Right kidney (tissue), 9 donors: ENCODE data around the gene ZNF263.

Source experiments
- DNase-seq: peaks from one replicate; pipeline ENCODE4 v3.0.0-alpha.2; 2016
- long read RNA-seq, 8 donors: transcript quantifications; one replicate each; lab custom pipeline, GENCODE V29; 2026

The ZNF263 gene
- long read RNA-seq, donor 1, partial matches to known transcripts: 0 of 2 reads
- long read RNA-seq, donor 1, other reads (novel, unspliced or antisense): 0 of 2 reads
- long read RNA-seq, donor 2, partial matches to known transcripts: 0 of 1 reads
- long read RNA-seq, donor 2, other reads (novel, unspliced or antisense): 0 of 1 reads
- long read RNA-seq, donor 3, partial matches to known transcripts: 0 of 4 reads
- long read RNA-seq, donor 3, other reads (novel, unspliced or antisense): 0 of 4 reads
- long read RNA-seq, donor 4, partial matches to known transcripts: 0 of 4 reads
- long read RNA-seq, donor 4, other reads (novel, unspliced or antisense): 0 of 4 reads
- long read RNA-seq, donor 5, partial matches to known transcripts: 0 of 5 reads
- long read RNA-seq, donor 5, other reads (novel, unspliced or antisense): 0 of 5 reads
- long read RNA-seq, donor 6, partial matches to known transcripts: 0 of 2 reads
- long read RNA-seq, donor 6, other reads (novel, unspliced or antisense): 0 of 2 reads
- long read RNA-seq, donor 7: 0 reads
- long read RNA-seq, donor 8, partial matches to known transcripts: 0 of 11 reads
- long read RNA-seq, donor 8, other reads (novel, unspliced or antisense): 0 of 11 reads

DNA sequence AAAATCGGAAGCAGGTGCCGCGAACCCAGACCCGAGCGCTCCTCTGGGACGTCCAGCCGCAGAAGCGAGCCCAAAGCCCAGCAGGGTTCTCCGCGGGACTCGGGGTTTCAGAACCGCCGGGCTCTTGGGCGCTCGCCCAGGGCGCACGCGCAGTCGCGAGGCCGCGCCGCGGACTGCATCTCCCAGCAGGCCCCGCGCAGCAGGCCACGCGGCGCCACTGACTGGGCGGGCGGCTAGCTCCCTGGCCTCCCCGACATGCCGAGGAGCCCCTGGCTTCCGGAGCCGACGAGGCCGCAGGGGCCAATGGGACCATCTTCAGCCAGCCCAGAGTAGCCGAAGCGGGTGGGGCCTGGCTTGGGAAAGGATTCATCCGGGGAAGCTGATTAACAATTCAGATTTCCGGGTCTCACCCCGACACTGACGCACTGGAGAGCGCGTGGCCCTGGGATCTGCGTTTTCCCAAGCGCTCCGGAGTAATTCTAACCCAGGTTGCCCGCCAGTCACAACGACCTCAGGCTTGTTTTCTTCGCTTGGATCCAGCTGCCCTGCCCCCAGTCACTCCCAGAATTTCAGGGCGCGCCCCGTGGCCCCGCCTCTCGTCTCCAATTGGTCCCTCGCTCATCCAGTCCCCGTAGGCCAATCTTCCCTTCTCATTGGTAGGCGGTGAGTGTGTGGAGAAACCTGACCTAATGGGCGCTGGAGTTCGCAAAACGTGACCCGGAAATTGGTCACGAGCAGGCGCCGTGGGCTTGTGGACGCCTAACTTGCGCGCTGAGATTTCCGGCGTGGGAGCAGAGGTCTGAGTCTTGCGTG, at the start of gene ZNF263:
Gene ZNF263, plus strand, starts transcription at position 762 of the 813 bp plus-strand sequence. CDS start 328 bp downstream, outside the sequence.
- DNase-seq: peak; percentile 99

DNA sequence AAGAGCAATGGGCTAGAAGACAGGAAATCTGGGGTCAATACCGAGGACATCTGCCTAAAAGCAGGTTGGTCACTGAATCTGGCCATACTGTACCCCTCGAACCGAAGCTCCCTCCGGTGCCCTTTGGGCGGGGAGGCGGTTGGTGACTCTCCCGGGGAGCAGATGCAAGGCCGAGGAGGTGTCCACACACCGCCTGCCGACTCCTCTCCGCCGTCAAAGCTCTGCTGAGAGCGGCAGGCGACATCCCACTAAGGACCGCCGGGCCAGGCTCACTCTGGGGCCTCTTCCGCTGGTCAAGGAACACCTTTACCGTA, 48.8 kb upstream of the ZNF263 start:
- DNase-seq: no peak

DNA sequence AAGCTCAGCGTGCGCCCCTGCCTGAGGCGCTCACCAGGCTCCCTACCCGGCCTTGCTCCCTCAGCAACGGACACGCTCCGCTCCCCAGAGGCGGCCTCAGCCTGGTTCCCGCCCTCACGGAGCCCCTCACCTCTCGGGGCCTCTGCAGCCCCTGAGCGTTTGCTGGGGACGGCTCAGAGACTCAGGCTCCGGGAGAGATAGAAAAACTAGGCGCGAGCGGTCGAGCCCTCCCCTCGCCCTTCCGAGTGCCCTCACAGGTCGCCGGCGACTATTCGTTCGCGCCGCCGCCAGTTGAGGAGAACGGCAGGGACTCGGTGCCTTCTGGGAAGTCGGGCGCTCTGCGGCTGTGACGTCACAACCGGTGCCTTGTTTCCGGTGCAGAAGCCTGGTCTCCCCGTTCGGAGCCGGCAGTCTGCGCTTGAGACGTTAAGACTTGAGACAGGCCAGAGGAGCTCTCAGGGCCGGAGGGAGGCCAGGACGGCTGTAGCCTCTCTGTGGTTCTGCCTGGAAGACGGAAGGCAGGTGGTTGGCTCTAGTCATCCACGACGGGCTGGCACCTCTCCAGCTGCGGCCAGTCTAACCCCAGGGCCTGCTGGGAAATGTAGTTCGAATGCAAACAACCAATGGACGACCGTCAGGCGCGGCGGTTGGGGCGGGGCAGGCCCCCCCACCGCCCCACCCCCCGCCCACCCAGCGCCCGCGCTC, 48.3 kb upstream of the ZNF263 start, which contains the start of gene ZNF200:
Gene ZNF200, minus strand, starts transcription at position 302 of the 705 bp plus-strand sequence. CDS start 1,403 bp downstream, outside the sequence.
- peak; percentile 98 for DNase-seq

DNA sequence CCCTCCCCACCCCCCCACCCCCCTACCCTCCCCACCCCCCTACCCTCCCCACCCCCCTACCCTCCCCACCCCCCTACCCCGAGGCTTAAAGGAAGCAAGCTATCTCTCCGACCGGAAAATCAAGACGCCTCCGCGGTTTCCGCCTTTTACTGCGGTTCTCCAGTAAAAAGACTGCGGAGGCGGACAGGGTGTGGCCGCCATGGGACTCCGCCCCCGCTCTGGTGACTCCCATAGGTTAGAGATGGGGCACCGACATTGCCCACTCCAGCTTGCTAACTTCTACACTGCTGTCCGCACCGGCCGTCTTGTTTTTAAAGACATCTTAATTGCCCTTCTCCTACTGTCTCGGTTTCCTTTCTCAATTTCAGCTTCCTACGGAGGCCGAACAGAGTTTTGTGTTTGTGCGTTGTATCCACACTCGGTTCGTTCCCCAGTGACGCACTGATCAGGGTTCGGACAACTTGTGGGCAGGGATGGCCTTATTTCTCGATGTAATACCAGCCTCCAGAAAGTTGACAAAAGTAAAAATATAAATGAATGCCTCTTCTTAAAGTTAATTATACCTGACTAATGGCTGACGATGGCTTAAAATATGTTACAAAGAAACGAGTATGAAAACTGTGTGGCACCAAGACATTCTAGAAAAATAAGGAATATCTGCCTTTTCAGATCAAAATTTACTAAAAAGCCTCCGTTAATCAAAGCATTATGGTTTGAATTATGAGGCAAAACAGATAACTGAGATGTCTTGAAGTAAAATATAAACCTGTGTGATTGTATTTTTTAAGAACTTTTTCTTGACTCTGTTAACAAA, 47.2 kb upstream of the ZNF263 start:
- no peak for DNase-seq

DNA sequence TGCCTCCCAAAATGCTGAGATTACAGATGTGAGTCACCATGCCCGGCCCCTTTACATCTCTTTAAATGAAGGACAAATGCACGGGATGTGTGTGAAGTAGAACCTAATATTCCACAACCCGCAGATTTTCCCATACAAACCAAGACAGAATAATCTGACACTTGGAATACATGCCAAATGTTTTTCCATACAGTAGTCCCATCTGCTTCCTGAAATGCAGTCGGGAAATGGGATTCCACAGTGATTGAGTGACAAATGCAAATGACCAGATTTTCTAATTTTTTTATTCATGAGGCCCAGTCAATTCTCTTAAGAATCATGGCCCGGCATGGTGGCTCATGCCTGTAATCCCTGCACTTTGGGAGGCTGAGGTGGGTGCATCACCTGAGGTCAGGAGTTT, 41.5 kb upstream of the ZNF263 start:
- no peak for DNase-seq

DNA sequence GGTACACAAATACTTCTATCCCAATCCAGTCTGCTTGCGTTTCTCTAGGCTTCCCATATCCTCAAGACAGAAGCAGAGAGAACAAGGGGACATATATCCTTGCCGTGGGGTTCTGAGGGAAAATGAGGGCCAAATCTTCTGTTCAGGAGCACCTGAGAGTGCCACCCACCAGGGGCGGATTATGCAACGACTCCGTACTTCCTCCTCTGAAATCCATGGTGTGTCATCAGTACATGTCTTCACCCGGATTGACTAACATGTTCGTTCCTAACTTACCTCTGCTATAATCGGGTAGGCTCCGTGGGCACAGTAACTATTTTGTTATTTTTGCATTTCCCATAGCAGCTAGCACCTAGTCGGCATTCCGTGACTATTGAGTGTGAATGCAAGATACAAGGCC, 40.6 kb upstream of the ZNF263 start:
- DNase-seq: no peak

DNA sequence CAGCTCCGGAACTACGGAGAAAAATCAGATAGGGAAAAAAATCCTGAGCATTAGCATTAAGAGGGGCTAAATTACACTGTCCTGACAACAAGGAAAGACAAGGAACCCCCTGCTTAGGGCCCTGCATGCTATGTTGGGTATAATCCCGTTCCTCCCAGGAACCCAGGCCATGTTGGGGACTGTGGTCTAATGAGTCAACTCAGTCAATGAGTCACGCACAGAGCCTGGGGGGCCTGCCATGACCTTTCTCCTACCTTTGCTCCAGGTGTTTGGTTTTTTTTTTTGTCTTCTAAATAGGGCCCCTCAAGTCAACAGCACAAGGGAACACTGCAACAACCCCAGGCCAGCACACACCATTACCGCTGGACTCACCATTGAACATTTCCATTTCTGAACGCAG, 39.4 kb upstream of the ZNF263 start:
- no peak for DNase-seq

DNA sequence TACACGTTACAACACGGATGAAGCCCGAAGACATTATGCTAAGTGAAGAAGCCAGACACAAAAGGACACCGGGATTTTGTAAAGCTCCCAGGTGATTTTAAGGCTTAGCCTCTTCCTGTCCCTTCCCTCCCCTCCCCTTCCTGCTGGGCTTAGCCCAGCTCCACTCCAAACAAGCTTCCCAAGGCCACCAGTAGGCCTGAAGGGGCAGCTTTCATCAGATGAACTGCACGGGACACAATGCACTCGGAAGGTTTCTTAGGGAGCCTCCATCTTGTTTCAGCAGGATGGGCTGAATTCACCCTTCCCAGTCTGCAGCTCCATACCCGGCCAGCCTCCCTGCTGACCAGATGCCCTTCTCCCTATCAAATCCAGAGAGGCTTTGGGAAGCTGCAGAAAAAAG, 37.3 kb upstream of the ZNF263 start:
- no peak for DNase-seq

DNA sequence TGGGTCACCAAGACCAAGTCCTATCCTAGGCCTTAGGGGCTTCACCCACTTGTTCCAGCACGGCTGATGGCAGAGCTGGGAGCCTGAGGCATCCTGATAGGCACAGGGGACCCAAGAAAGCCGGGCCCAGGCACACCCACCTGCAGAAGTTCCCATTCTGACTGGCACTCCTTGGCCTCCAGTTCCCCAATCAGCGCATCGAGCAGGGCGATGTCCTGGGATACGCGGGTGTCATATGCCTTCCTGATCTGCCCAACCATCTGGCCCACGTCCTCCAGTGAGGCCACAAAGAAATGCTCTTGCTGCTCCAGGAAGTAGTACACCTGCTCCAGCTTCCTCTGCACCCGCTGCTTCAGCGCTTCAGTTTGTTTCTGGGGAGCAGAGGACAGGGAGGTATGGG, 36.4 kb upstream of the ZNF263 start:
- no peak for DNase-seq

DNA sequence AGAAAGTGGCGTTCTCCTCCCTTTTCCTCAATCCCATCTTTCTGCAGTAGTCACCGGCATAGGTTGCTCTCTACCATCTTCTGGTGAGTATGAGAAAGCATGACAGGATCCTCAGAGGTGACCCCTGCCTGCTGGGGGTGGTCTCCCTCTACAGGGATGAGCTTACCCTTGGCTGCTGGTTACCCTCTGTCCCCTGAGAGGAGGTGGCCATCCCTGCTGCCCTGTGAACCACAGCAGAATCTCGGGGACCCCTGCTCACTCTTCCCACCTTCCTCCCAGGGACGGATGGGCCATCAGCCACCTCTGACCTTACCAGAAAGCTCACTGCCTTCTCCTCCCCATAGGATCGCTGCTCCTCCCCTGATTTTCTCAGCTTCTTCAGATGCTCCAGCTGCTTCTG, 34.7 kb upstream of the ZNF263 start:
- DNase-seq: no peak

DNA sequence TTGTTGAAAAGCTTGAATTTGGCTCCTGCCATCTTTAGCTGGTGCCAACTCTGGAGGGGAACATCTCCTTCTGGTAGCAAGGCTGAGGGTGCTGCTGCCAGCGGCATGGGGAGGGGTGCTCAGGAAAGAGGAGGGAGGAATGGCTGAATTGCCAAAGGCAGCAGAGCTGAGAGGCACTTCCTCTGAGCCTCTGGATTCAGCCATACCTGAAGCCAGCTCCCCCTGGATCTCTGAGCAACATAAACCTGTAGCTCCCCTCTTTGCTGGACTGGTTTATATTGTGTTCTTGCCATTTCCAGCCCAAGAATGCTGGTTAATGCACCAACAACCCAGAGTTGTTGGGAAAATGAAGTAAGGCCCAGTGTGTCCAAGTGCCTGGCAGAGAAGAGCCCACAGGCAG, 34.3 kb upstream of the ZNF263 start:
- DNase-seq: no peak

DNA sequence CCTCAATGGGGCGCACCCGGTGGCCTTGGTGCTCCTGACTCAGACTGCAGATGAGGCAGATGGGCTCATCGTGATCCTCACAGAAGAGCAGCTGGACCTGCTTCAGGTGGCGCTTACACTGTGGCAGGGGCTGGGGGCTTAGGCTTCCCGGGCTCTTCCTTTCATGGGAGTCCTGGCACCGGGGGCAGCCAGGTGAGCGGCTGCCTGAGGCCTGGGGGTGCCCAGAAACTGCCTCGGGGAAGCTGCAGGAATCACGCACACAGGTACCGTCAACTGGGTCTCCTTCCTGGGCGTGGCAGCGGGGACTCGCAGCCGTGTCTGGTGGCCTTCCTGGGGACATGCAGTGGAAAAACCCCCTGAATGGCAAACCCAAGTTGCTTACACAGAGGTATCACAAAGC, 33.8 kb upstream of the ZNF263 start:
- no peak for DNase-seq

DNA sequence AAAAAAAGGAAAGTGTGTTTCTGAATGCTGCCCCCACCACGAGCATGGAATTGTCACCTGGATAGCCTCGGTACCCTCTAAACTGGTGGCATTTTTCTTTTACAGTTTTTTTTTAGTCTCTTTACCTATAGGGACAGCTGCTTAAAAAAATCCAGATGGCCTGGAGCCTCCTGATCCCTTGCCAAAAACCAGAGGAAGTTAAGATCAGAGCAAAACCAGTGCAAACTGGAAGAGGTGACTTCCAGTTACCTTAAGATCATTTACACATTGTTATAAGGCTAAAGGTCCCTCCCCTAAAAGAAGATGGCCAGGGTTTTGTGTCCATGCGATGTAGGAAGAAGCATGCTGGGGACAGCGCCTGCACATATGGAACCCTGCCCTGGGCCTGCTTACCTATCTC, 30.3 kb upstream of the ZNF263 start:
- DNase-seq: no peak

DNA sequence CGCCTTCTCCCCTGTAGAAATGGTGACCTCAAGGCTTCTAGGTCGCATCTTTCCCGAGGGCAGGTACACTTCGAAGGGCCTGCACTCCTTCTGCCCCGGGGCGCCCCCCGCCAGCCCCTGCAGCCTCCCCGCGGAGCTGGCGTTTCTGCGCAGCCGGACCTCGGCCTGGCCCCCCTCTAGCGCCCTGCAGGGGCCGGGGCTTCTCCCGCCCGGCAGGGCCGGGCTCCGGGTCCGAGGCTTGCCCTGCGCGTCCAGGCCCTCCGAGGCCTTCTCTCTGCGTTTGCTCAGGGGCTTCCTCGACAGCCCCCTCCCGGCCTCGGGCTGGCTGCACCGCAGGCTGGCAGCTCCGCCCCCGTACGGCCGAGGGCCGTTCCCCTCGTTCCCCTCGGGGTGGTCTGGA, 29.0 kb upstream of the ZNF263 start:
- DNase-seq: no peak

DNA sequence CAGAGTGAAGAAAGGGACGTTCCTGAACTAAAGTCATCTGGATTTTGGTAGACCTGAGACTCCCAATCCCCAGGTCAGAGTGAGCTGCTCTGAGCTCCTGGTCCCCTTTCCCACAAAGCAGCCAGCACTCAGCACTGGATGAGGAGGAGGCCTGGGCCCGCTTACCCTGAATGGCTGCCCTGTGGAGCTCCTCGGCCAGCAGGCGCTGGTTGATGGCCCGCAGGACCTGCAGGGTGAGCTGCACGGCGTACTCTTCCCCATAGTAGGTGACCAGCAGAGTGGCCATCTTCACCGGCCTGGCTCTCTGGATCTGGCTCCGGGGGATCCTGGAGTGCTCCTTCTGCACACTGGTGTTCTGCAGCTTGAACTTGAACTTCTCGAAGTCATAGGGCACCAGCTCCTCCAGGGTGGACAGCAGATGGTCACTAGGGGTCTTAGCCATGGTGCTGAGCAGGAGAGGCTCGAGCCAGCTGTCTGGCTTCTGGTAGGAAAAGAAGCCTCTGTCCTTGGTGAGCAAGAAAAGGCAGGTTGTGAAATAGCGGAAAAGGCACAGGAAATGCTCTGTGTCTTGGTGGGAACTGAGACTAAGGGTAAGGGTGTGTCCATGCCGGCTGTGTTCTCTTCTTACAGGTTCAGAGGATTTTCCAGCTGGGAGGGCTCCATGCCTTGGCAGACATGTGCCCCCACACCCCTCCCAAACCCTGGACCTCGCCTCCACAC, 27.0 kb upstream of the ZNF263 start, which contains the start of gene MEFV:
Gene MEFV, minus strand, starts transcription at position 488 of the 720 bp plus-strand sequence. Its CDS starts 46 bp downstream, at position 442.
- no peak for DNase-seq

DNA sequence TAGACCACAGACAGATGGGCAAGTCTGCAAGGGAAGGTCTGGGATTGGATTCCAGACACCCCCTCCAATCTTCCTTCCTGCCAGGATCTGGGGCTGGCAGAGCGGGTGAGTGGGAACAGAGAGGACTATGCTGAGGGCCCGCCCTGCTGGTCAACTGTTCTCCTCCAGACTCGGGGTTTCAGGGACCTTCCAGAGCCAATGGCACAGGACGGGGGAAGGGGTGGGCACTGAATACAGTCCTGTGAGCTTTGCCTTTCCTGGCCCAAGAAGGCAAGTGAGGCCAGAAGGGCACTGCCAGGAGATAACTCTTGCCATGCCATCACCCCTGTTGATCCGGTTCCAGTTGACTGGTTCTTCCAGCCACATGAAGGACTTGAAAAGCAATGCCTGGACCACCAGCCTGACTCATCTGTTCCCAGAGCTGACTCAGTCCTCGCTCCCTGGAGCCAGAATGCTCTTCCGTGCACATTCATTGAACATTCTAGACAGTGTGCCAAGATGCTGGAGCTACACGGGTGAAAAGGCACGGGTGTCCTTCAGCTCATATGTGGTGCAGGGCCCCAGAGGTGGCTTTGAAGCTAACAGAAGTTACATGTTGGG, 26.3 kb upstream of the ZNF263 start:
- no peak for DNase-seq

DNA sequence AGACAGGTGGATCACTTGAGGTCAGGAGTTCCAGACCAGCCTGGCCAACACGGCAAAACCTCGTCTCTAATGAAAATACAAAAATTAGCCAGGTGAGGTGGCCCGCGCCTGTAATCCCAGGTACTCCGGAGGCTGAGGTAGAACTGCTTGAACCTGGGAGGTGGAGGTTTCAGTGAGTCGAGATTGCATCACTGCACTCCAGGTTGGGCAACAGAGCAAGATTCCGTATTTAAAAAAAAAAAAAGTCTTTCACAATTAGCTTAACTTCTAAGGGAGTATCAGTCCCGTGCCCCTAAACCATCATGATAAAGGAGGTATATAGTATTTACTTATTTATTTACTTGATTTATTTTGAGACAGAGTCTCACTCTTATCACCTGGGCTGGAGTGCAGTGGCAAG, 23.5 kb upstream of the ZNF263 start:
- DNase-seq: no peak

DNA sequence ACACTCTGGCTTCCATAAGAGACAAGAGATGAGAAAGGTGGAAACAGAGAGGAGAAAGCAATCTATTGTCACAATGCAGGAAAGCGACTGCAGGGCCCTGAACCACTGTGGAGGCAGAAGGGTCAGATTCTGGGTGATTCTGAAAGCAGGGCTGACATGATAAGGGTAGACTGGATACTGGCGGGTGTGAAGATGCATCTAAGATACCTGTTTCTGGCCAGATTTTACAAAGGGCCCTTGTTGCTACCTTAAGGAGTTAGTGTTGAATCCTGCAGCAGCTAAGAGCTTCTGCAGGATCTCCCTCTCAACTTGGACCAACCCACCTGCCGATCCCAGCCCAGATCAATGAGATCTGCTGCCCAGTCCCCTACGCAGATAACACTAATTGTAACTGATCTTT, 20.8 kb upstream of the ZNF263 start:
- no peak for DNase-seq

DNA sequence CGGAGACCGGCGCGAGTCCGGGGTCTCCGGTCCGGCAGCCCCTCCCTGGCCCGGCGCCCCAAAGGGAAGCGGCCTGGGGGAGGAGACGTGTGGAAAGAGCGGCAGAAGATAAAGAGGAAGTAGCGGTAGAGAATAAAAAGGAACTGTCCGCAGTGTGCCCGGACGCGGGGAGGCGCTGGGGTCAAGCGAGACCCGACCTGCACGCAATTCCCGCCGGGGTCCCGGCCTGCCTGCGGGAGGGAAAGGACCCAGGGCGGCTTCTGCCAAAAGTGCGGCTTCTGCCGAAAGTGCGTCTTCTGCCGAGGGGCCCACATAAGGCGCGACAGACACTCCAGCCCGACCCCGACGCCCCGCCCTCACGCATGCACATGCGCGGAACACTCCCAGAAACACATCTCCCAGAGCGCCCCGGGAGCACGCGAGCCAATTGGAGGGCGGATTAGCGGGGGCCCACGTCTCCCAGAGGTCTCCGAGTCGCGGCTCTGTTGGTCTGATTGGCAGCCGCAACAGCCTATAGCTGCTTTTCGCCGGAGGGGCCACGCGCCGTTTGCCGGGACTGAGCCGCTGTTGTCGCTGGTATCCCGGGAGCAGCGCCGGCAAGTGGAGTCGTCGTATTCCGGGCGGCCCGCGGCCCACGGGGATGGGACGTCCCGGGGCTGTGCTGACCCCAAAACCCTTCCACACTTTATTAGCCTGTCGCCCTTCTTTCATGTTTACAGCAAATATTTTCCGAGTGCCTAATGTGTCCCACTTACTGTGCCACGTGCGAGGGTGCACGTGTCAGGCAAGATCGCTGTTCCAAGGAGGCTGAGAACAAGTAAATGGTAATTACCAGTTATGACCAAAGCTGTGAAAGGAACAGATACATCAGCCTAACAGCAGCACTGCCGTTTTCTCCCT, 18.9 kb upstream of the ZNF263 start:
- DNase-seq: peak; percentile 96
